GM12878 (cell line): ENCODE measurements around the gene GOLGA6D. TPM values are rescaled to one million over a fixed set of nuclear protein-coding genes. Genes with fewer than 3 reads are reported as not detected.

Source experiments
- ATAC-seq: fragments of 200-7000 bp; cut with Tn5 transposase; 3 replicates; pipeline ENCODE4 v1.9.1; 2020; ENCODE audit warnings: mild to moderate bottlenecking, moderate library complexity
- BruUV-seq: library from RNA; stranded (reverse); fragments of 400-500 nt; replicated peaks from 2 replicates; lab custom pipeline; 2021; lab: Mats Ljungman, UMichigan
- CTCF ChIA-PET: fragments of 300-600 bp; sonication (Branson Sonifier 250); formaldehyde crosslinking; extraction: SDS; loops from one replicate; lab custom pipeline; 2021; ENCODE audit warnings: inconsistent platforms; lab: Yijun Ruan, JAX
- POLR2A ChIA-PET: fragments of 350-600 bp; formaldehyde crosslinking; extraction: SDS; loops from one replicate; lab custom pipeline; 2021; ENCODE audit warnings: inconsistent platforms; lab: Charles Lee
- RAD21 ChIA-PET: fragments of 300-600 bp; sonication (Branson Sonifier 250); formaldehyde crosslinking; loops from one replicate; lab custom pipeline; 2023; ENCODE audit warnings: antibody characterized with exemption; ENCODE audit not compliant: unreplicated experiment; lab: Charles Lee
- SMC1A ChIA-PET: fragments of 300-600 bp; sonication (Branson Sonifier 250); formaldehyde crosslinking; loops from one replicate; lab custom pipeline; 2023; ENCODE audit not compliant: unreplicated experiment, uncharacterized antibody; lab: Charles Lee
- DNase-seq: peaks from one replicate; pipeline ENCODE4 v3.0.0-alpha.2; 2011; ENCODE audit warnings: low read depth, low spot score
- FAIRE-seq: peaks from 3 replicates; lab custom pipeline; 2011; peaks lifted over from hg19 to GRCh38; lab: Jason Lieb, UNC
- H2AFZ ChIP-seq: 2 replicates; pipeline ENCODE4 v1.6.0; 2011; ENCODE audit warnings: low read depth, low read length, control low read depth; ENCODE audit not compliant: control insufficient read depth
- H3K27ac ChIP-seq: 2 replicates; pipeline ENCODE4 v1.5.1; 2011; ENCODE audit warnings: control low read depth; ENCODE audit not compliant: control insufficient read depth, insufficient read depth
- H3K27me3 ChIP-seq, 2 experiments: replicated peaks in 1 of 2; 2 replicates each; pipeline versions ENCODE4 v1.6.0 to v1.6.1; 2011; ENCODE audit warnings: low read length in 1 of 2; ENCODE audit not compliant: control insufficient read depth in 2 of 2, insufficient read depth in 2 of 2
- H3K36me3 ChIP-seq, 2 experiments: 2 replicates each; pipeline ENCODE4 v1.5.1; 2011; ENCODE audit warnings: low read length in 1 of 2; ENCODE audit not compliant: control insufficient read depth in 2 of 2, insufficient read depth in 2 of 2
- H3K4me1 ChIP-seq: 2 replicates; pipeline ENCODE4 v1.6.1; 2011; ENCODE audit warnings: mild to moderate bottlenecking, low read length, moderate library complexity, mixed read lengths; ENCODE audit not compliant: control insufficient read depth, insufficient read depth
- H3K4me2 ChIP-seq: 2 replicates; pipeline ENCODE4 v1.6.0; 2011; ENCODE audit warnings: control low read depth; ENCODE audit not compliant: control insufficient read depth, insufficient read depth
- H3K4me3 ChIP-seq: fragments of 200-600 bp; sonication (generic); 2 replicates; pipeline ENCODE4 v1.5.1; 2016
- H3K79me2 ChIP-seq: 2 replicates; pipeline ENCODE4 v1.6.0; 2011; ENCODE audit warnings: low read length; ENCODE audit not compliant: control insufficient read depth, insufficient read depth
- H3K9ac ChIP-seq: 2 replicates; pipeline ENCODE4 v1.8.0; 2011; ENCODE audit warnings: low read length, control low read depth, mixed read lengths; ENCODE audit not compliant: control insufficient read depth, insufficient read depth
- H3K9me3 ChIP-seq: replicated peaks from 3 replicates; pipeline ENCODE4 v1.5.1; 2011; ENCODE audit warnings: mild to moderate bottlenecking, low read length; ENCODE audit not compliant: control insufficient read depth, insufficient read depth
- H4K20me1 ChIP-seq: 2 replicates; pipeline ENCODE4 v1.6.0; 2011; ENCODE audit not compliant: control insufficient read depth, insufficient read depth
- ASH2L ChIP-seq: fragments of 300-600, 200-600 bp; sonication (generic); IDR thresholded peaks from 2 replicates; pipeline ENCODE4 v1.6.1; 2017; ENCODE audit warnings: low read depth, mild to moderate bottlenecking, borderline replicate concordance
- BHLHE40 ChIP-seq, 2 experiments: fragments of 450-650 bp in 1 of 2; IDR thresholded peaks; 2 replicates each; pipeline ENCODE4 v1.6.1; 2011 to 2017; ENCODE audit warnings: low read depth in 2 of 2, borderline replicate concordance in 1 of 2, improper control_type of control experiment in 1 of 2, low read length in 1 of 2, mild to moderate bottlenecking in 1 of 2
- CBFB ChIP-seq: IDR thresholded peaks from 2 replicates; pipeline ENCODE4 v1.6.1; 2016; ENCODE audit warnings: antibody characterized with exemption, low read depth
- CREB1 ChIP-seq: IDR thresholded peaks from 2 replicates; pipeline ENCODE4 v1.6.1; 2012; ENCODE audit warnings: low read depth, mild to moderate bottlenecking, inconsistent platforms
- E4F1 ChIP-seq: fragments of 450-650 bp; IDR thresholded peaks from 2 replicates; pipeline ENCODE4 v1.6.1; 2018; ENCODE audit warnings: borderline replicate concordance, mild to moderate bottlenecking; ENCODE audit not compliant: partially characterized antibody
- ELK1 ChIP-seq: IDR thresholded peaks from 2 replicates; pipeline ENCODE4 v1.6.1; 2012; ENCODE audit warnings: low read depth, low read length, improper control_type of control experiment
- ESRRA ChIP-seq: IDR thresholded peaks from 2 replicates; pipeline ENCODE4 v1.6.1; 2012; ENCODE audit warnings: mild to moderate bottlenecking, low read length, improper control_type of control experiment
- HCFC1 ChIP-seq: fragments of 150-350 bp; IDR thresholded peaks from 2 replicates; pipeline ENCODE4 v1.6.1; 2014; ENCODE audit warnings: low read length
- JUND ChIP-seq: IDR thresholded peaks from 2 replicates; pipeline ENCODE4 v1.6.1; 2012; ENCODE audit warnings: low read depth, mild to moderate bottlenecking, low read length, improper control_type of control experiment, moderate library complexity
- NRF1 ChIP-seq: conservative IDR thresholded peaks from 2 replicates; pipeline ENCODE4 v1.6.1; 2011; ENCODE audit warnings: mild to moderate bottlenecking, low read depth, low read length, improper control_type of control experiment
- PAX8 ChIP-seq: fragments of 450-650 bp; IDR thresholded peaks from 2 replicates; pipeline ENCODE4 v1.6.1; 2017; ENCODE audit warnings: mild to moderate bottlenecking, moderate library complexity
- SMARCA5 ChIP-seq: fragments of 450-650 bp; IDR thresholded peaks from 2 replicates; pipeline ENCODE4 v1.6.1; 2017; ENCODE audit warnings: mild to moderate bottlenecking
- TARDBP ChIP-seq: IDR thresholded peaks from 2 replicates; pipeline ENCODE4 v1.6.1; 2016; ENCODE audit warnings: borderline replicate concordance
- ZBED1 ChIP-seq: IDR thresholded peaks from 2 replicates; pipeline ENCODE4 v1.6.1; 2016; ENCODE audit warnings: borderline replicate concordance
- ZNF274 ChIP-seq: IDR thresholded peaks from one replicate; pipeline ENCODE4 v1.8.0; 2011; ENCODE audit not compliant: insufficient read length, insufficient read depth
- ZNF622 ChIP-seq: fragments of 450-650 bp; IDR thresholded peaks from 2 replicates; pipeline ENCODE4 v1.6.1; 2017; ENCODE audit warnings: mild to moderate bottlenecking, inconsistent platforms
- WGBS: methylation state at CpG from one replicate; pipeline ENCODE4 v1.1.6; 2016; ENCODE audit warnings: low lambda C conversion rate; ENCODE audit not compliant: insufficient replicate concordance, insufficient coverage; ENCODE audit errors: missing lambda C conversion rate; 5-methylcytosine and 5-hydroxymethylcytosine counted together
- in situ Hi-C: fragments of 300-500 bp; cut with MboI; formaldehyde crosslinking; loops from 9 replicates; pipeline ENCODE4 v1.14.3; 2018; ENCODE audit warnings: mixed read lengths
- intact Hi-C: fragments of 100-400 bp; cut with micrococcal nuclease; formaldehyde crosslinking; loops from one replicate; pipeline ENCODE4 v1.14.2; 2022; ENCODE audit not compliant: unreplicated experiment
- polyA plus RNA-seq, 11 experiments: library from polyadenylated mRNA; depleted of rRNA in 4 of 11; unstranded in 6 of 11; stranded (reverse) in 5 of 11; fragments of >200 nt; fragmentation: Nextera tagmentation in 4 of 11; fragmentation: Illumina TruSeq in 1 of 11; extraction: Ambion mirVana in 4 of 11; extraction: Trizol in 1 of 11; gene quantifications; 1 replicate in 1 of 11; 2 replicates in 10 of 11; pipeline versions ENCODE4 v1.2.1 to v1.2.3, GENCODE V29; 2011 to 2016; ENCODE audit warnings: inconsistent platforms in 2 of 11, missing spikeins in 2 of 11, low read depth in 1 of 11
- total RNA-seq, 4 experiments: library from RNA; depleted of rRNA in 3 of 4; stranded (reverse); fragments of >200 nt in 3 of 4; fragmentation: Illumina TruSeq in 1 of 4; extraction: Trizol in 1 of 4; gene quantifications; 2 replicates each; pipeline versions ENCODE4 v1.2.1 to v1.2.3, GENCODE V29; 2013 to 2021
- TF ChIP-seq, protein P1 (sequence below): fragments of 450-650 bp; IDR thresholded peaks from 2 replicates; pipeline ENCODE4 v1.6.1; 2017; ENCODE audit warnings: mild to moderate bottlenecking
- TF ChIP-seq, protein P2 (sequence below): fragments of 450-650 bp; IDR thresholded peaks from 2 replicates; pipeline ENCODE4 v1.6.1; 2017; ENCODE audit warnings: mild to moderate bottlenecking, low read depth, inconsistent platforms; ENCODE audit not compliant: poor library complexity, severe bottlenecking

GOLGA6D gene
- total and polyA plus RNA-seq, 10 of the 15 experiments (the other 5 are each of a cell fraction or from before 2014, with no cell fraction given) = not detected

- RAD21 ChIA-PET = interaction anchor here (1.2 kb wide), 1 partner anchor 26 kb away, joined by 3 read pairs; no protein-coding TSS in a partner anchor
- Histone ChIP-seq H3K79me2 (no peaks in the 10 kb centered on the region), H3K4me2 (no peak overlapping the region), H3K27me3 (peaks cover 2 to 5% of the 10 kb centered on the region in 2 experiments), H3K27ac (no peak overlapping the region), H3K9ac (no peak overlapping the region), H3K9me3 (no peaks in the 10 kb centered on the region; the same call in 2 of the 3 replicates), H2AFZ (no peak overlapping the region), H3K36me3 (peaks cover 0 to 5% of the 10 kb centered on the region in 2 experiments; a peak in 1 of 4 replicates), H3K4me3 (no peak overlapping the region), H3K4me1 (peaks cover 7% of the 10 kb centered on the region), H4K20me1 (no peaks in the 10 kb centered on the region)
- CTCF ChIA-PET = no interaction called here
- DNase-seq = no peak
- WGBS = 96% methylated on average over 6 of the region's 6 CpGs
- SMC1A ChIA-PET = no interaction called here
- BruUV-seq = no TSS peak
- no peak for ATAC-seq
- no peak for FAIRE-seq
- POLR2A ChIA-PET = no interaction called here
- intact Hi-C loops = no loop called here
- in situ Hi-C loops = no loop called here
- no peak for TF ChIP-seq ESRRA
- no peak for TF ChIP-seq E4F1
- no peak for TF ChIP-seq SMARCA5
- no peak for TF ChIP-seq HCFC1
- no peak for TF ChIP-seq NRF1
- TF ChIP-seq ELK1 = no peak
- no peak for TF ChIP-seq JUND
- no peak for TF ChIP-seq CBFB
- no peak for TF ChIP-seq ASH2L
- TF ChIP-seq CREB1 = no peak
- no peak for TF ChIP-seq BHLHE40 (IDR thresholded peaks at IDR 0.05; ENCODE audit: borderline replicate concordance in 1 of 2, low read depth in 2 of 2, low read length in 1 of 2)
- TF ChIP-seq PAX8 = no peak
- TF ChIP-seq, protein P1, sequence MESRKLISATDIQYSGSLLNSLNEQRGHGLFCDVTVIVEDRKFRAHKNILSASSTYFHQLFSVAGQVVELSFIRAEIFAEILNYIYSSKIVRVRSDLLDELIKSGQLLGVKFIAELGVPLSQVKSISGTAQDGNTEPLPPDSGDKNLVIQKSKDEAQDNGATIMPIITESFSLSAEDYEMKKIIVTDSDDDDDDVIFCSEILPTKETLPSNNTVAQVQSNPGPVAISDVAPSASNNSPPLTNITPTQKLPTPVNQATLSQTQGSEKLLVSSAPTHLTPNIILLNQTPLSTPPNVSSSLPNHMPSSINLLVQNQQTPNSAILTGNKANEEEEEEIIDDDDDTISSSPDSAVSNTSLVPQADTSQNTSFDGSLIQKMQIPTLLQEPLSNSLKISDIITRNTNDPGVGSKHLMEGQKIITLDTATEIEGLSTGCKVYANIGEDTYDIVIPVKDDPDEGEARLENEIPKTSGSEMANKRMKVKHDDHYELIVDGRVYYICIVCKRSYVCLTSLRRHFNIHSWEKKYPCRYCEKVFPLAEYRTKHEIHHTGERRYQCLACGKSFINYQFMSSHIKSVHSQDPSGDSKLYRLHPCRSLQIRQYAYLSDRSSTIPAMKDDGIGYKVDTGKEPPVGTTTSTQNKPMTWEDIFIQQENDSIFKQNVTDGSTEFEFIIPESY = no peak
- no peak for TF ChIP-seq TARDBP
- no peak for TF ChIP-seq ZBED1
- TF ChIP-seq, protein P2, sequence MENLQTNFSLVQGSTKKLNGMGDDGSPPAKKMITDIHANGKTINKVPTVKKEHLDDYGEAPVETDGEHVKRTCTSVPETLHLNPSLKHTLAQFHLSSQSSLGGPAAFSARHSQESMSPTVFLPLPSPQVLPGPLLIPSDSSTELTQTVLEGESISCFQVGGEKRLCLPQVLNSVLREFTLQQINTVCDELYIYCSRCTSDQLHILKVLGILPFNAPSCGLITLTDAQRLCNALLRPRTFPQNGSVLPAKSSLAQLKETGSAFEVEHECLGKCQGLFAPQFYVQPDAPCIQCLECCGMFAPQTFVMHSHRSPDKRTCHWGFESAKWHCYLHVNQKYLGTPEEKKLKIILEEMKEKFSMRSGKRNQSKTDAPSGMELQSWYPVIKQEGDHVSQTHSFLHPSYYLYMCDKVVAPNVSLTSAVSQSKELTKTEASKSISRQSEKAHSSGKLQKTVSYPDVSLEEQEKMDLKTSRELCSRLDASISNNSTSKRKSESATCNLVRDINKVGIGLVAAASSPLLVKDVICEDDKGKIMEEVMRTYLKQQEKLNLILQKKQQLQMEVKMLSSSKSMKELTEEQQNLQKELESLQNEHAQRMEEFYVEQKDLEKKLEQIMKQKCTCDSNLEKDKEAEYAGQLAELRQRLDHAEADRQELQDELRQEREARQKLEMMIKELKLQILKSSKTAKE = no peak
- no peak for TF ChIP-seq ZNF274
- TF ChIP-seq ZNF622 = no peak
These were observed 59.6 kb downstream of the GOLGA6D start for GRCh38 chr15:75342221-75342620.
